ENCODE data around the gene WNT3. TPM values are rescaled to one million over a fixed set of nuclear protein-coding genes. Genes with fewer than 3 reads are reported as not detected.
A peak's percentile ranks its signal among the peaks of the same experiment; 100 is the strongest.
"Not testable (repeated sequence)": the region's sequence is repeated elsewhere in the genome, so short reads cannot be mapped to it uniquely, and the experiment has no call there.

Gene WNT3
- polyA plus RNA-seq, 4 donors, result 2.9 to 8.9 (median 6.7) TPM

- H3K27me3 ChIP-seq (ENCODE audit: control insufficient read depth in 3 of 3, insufficient read depth in 3 of 3, low read length in 3 of 3), result peaks cover 0 to 2% (median 0%) of the 10 kb centered on the region in 3 donors
- H3K9me3 ChIP-seq (ENCODE audit: control insufficient read depth in 2 of 2, insufficient read depth in 1 of 2, low read depth in 1 of 2, low read length in 1 of 2), result no peaks in the 10 kb centered on the region
- DNase-seq, result peak in 1 of 2 donors; percentile 39
- WGBS, 3 donors, result 18 to 22% (median 20%) methylated on average over 16 of the region's 16 CpGs
- H3K4me3 ChIP-seq (ENCODE audit: low read depth in 1 of 3, low read length in 3 of 3), result peak overlapping the region in 2 of 3 donors; percentile 47 to 74
- peak overlapping the region; percentile 41 to 81 (median 75) for H3K27ac ChIP-seq (ENCODE audit: low read depth in 1 of 3, low read length in 2 of 3)
- H3K36me3 ChIP-seq (ENCODE audit: control insufficient read depth in 3 of 3, insufficient read depth in 2 of 3, low read depth in 1 of 3, low read length in 3 of 3), result peaks cover 0 to 9% (median 0%) of the 10 kb centered on the region in 3 donors
- H3K4me1 ChIP-seq (ENCODE audit: control insufficient read depth in 3 of 3, insufficient read depth in 2 of 3, low read depth in 1 of 3, low read length in 2 of 3), result peaks cover 0 to 18% (median 3%) of the 10 kb centered on the region in 3 donors
- no peak for FAIRE-seq
Observed at GRCh38 chr17:46772475-46773220, 45.8 kb downstream of the WNT3 start.

GRCh38 chr17:46771561-46772474, 46.7 kb downstream of the WNT3 start:
- DNase-seq (peak; percentile 73 to 86), FAIRE-seq (no peak)
- Histone ChIP-seq H3K36me3 (ENCODE audit: control insufficient read depth in 3 of 3, insufficient read depth in 2 of 3, low read depth in 1 of 3, low read length in 3 of 3) (peaks cover 0 to 13% (median 0%) of the 10 kb centered on the region in 3 donors), H3K9me3 (ENCODE audit: control insufficient read depth in 2 of 2, insufficient read depth in 1 of 2, low read depth in 1 of 2, low read length in 1 of 2) (no peaks in the 10 kb centered on the region), H3K27me3 (ENCODE audit: control insufficient read depth in 3 of 3, insufficient read depth in 3 of 3, low read length in 3 of 3) (peaks cover 0 to 2% (median 0%) of the 10 kb centered on the region in 3 donors), H3K4me1 (ENCODE audit: control insufficient read depth in 3 of 3, insufficient read depth in 2 of 3, low read depth in 1 of 3, low read length in 2 of 3) (peaks cover 0 to 18% (median 3%) of the 10 kb centered on the region in 3 donors), H3K27ac (ENCODE audit: low read depth in 1 of 3, low read length in 2 of 3) (peak overlapping the region; percentile 60 to 81 (median 76)), H3K4me3 (ENCODE audit: low read depth in 1 of 3, low read length in 3 of 3) (peak overlapping the region; percentile 45 to 74 (median 61))
- WGBS, 3 donors, result 1 to 2% (median 1%) methylated on average over 41 to 135 of the region's 135 CpGs

GRCh38 chr17:46770818-46771560, 47.5 kb downstream of the WNT3 start:
- Histone ChIP-seq H3K9me3 (ENCODE audit: control insufficient read depth in 2 of 2, insufficient read depth in 1 of 2, low read depth in 1 of 2, low read length in 1 of 2) (no peaks in the 10 kb centered on the region), H3K4me3 (ENCODE audit: low read depth in 1 of 3, low read length in 3 of 3) (peak overlapping the region; percentile 45 to 74 (median 61)), H3K36me3 (ENCODE audit: control insufficient read depth in 3 of 3, insufficient read depth in 2 of 3, low read depth in 1 of 3, low read length in 3 of 3) (peaks cover 0 to 19% (median 0%) of the 10 kb centered on the region in 3 donors), H3K4me1 (ENCODE audit: control insufficient read depth in 3 of 3, insufficient read depth in 2 of 3, low read depth in 1 of 3, low read length in 2 of 3) (peaks cover 0 to 18% (median 3%) of the 10 kb centered on the region in 3 donors), H3K27ac (ENCODE audit: low read depth in 1 of 3, low read length in 2 of 3) (peak overlapping the region; percentile 60 to 76 (median 63)), H3K27me3 (ENCODE audit: control insufficient read depth in 3 of 3, insufficient read depth in 3 of 3, low read length in 3 of 3) (peaks cover 0 to 2% (median 0%) of the 10 kb centered on the region in 3 donors)
- no peak for FAIRE-seq
- DNase-seq, result peak; percentile 39 to 90
- WGBS, 3 donors, result 2 to 3% (median 3%) methylated on average over 41 to 73 of the region's 73 CpGs

GRCh38 chr17:46770439-46770817, 48.1 kb downstream of the WNT3 start:
- DNase-seq (peak in 1 of 2 donors; percentile 14), FAIRE-seq (no peak)
- H3K36me3 ChIP-seq (ENCODE audit: control insufficient read depth in 3 of 3, insufficient read depth in 2 of 3, low read depth in 1 of 3, low read length in 3 of 3), result peaks cover 0 to 22% (median 0%) of the 10 kb centered on the region in 3 donors
- 62 to 76% (median 75%) methylated on average over 14 of the region's 14 CpGs for WGBS, 3 donors
- H3K4me1 ChIP-seq (ENCODE audit: control insufficient read depth in 3 of 3, insufficient read depth in 2 of 3, low read depth in 1 of 3, low read length in 2 of 3), result peaks cover 0 to 18% (median 3%) of the 10 kb centered on the region in 3 donors
- peak overlapping the region in 1 of 3 donors; percentile 61 for H3K4me3 ChIP-seq (ENCODE audit: low read depth in 1 of 3, low read length in 3 of 3)
- peaks cover 0 to 2% (median 0%) of the 10 kb centered on the region in 3 donors for H3K27me3 ChIP-seq (ENCODE audit: control insufficient read depth in 3 of 3, insufficient read depth in 3 of 3, low read length in 3 of 3)
- H3K27ac ChIP-seq (ENCODE audit: low read depth in 1 of 3, low read length in 2 of 3), result peak overlapping the region in 1 of 3 donors; percentile 76
- no peaks in the 10 kb centered on the region for H3K9me3 ChIP-seq (ENCODE audit: control insufficient read depth in 2 of 2, insufficient read depth in 1 of 2, low read depth in 1 of 2, low read length in 1 of 2)

- DNase-seq (peak in 1 of 2 donors; percentile 19), FAIRE-seq (no peak)
- Histone ChIP-seq H3K9me3 (ENCODE audit: control insufficient read depth in 2 of 2, insufficient read depth in 1 of 2, low read depth in 1 of 2, low read length in 1 of 2) (no peaks in the 10 kb centered on the region), H3K27ac (ENCODE audit: low read depth in 1 of 3, low read length in 2 of 3) (no peak overlapping the region), H3K27me3 (ENCODE audit: control insufficient read depth in 3 of 3, insufficient read depth in 3 of 3, low read length in 3 of 3) (peaks cover 0 to 2% (median 0%) of the 10 kb centered on the region in 3 donors), H3K4me1 (ENCODE audit: control insufficient read depth in 3 of 3, insufficient read depth in 2 of 3, low read depth in 1 of 3, low read length in 2 of 3) (peaks cover 0 to 18% (median 3%) of the 10 kb centered on the region in 3 donors), H3K36me3 (ENCODE audit: control insufficient read depth in 3 of 3, insufficient read depth in 2 of 3, low read depth in 1 of 3, low read length in 3 of 3) (peaks cover 0 to 27% (median 0%) of the 10 kb centered on the region in 3 donors), H3K4me3 (ENCODE audit: low read depth in 1 of 3, low read length in 3 of 3) (peak overlapping the region in 1 of 3 donors; percentile 61)
- WGBS, 3 donors, result 47 to 79% (median 54%) methylated on average over 54 to 56 of the region's 56 CpGs
Observed at GRCh38 chr17:46769531-46770438, 48.7 kb downstream of the WNT3 start.

GRCh38 chr17:46768896-46769295, 49.6 kb downstream of the WNT3 start:
- Histone ChIP-seq H3K36me3 (ENCODE audit: control insufficient read depth in 3 of 3, insufficient read depth in 2 of 3, low read depth in 1 of 3, low read length in 3 of 3) (peaks cover 0 to 36% (median 0%) of the 10 kb centered on the region in 3 donors), H3K4me1 (ENCODE audit: control insufficient read depth in 3 of 3, insufficient read depth in 2 of 3, low read depth in 1 of 3, low read length in 2 of 3) (peaks cover 0 to 18% (median 3%) of the 10 kb centered on the region in 3 donors)
- not testable (repeated sequence) for H3K27me3 ChIP-seq (ENCODE audit: control insufficient read depth in 3 of 3, insufficient read depth in 3 of 3, low read length in 3 of 3); H3K9me3 ChIP-seq (ENCODE audit: control insufficient read depth in 2 of 2, insufficient read depth in 1 of 2, low read depth in 1 of 2, low read length in 1 of 2); FAIRE-seq; H3K4me3 ChIP-seq (ENCODE audit: low read depth in 1 of 3, low read length in 3 of 3); DNase-seq; H3K27ac ChIP-seq (ENCODE audit: low read depth in 1 of 3, low read length in 2 of 3)
- 93 to 97% (median 97%) methylated on average over 14 of the region's 14 CpGs for WGBS, 3 donors

GRCh38 chr17:46768540-46768870, 50.0 kb downstream of the WNT3 start:
- H3K4me3 ChIP-seq (ENCODE audit: low read depth in 1 of 3, low read length in 3 of 3), result no peak overlapping the region
- 94 to 97% (median 94%) methylated on average over 15 of the region's 15 CpGs for WGBS, 3 donors
- peaks cover 0 to 37% (median 0%) of the 10 kb centered on the region in 3 donors for H3K36me3 ChIP-seq (ENCODE audit: control insufficient read depth in 3 of 3, insufficient read depth in 2 of 3, low read depth in 1 of 3, low read length in 3 of 3)
- no peak for FAIRE-seq
- no peak for DNase-seq
- H3K27me3 ChIP-seq (ENCODE audit: control insufficient read depth in 3 of 3, insufficient read depth in 3 of 3, low read length in 3 of 3), result peaks cover 0 to 2% (median 0%) of the 10 kb centered on the region in 3 donors
- H3K9me3 ChIP-seq (ENCODE audit: control insufficient read depth in 2 of 2, insufficient read depth in 1 of 2, low read depth in 1 of 2, low read length in 1 of 2), result no peaks in the 10 kb centered on the region
- H3K4me1 ChIP-seq (ENCODE audit: control insufficient read depth in 3 of 3, insufficient read depth in 2 of 3, low read depth in 1 of 3, low read length in 2 of 3), result peaks cover 0 to 18% (median 3%) of the 10 kb centered on the region in 3 donors
- no peak overlapping the region for H3K27ac ChIP-seq (ENCODE audit: low read depth in 1 of 3, low read length in 2 of 3)

Measured in small intestine (tissue), 7 donors.